Stimulated activated CD4-positive, alpha-beta T cell treated with anti-CD3 and anti-CD28 coated beads, Interleukin-4, amount 100 ng/mL, for 24 hours (primary cell): ENCODE measurements around the gene KDM3B.
"Not testable (repeated sequence)": the region's sequence is repeated elsewhere in the genome, so short reads cannot be mapped to it uniquely, and the experiment has no call there.

ENCODE experiments used
- DNase-seq: peaks from one replicate; pipeline ENCODE4 v3.0.0-alpha.2; 2020

KDM3B gene

GRCh38 chr5:138351056-138351455, 1.4 kb upstream of the KDM3B start:
- no peak for DNase-seq

GRCh38 chr5:138351517-138351916, 968 bp upstream of the KDM3B start:
- DNase-seq: no peak

GRCh38 chr5:138352722-138353559, 456 bp downstream of the KDM3B start:
- DNase-seq: peak; percentile 70

GRCh38 chr5:138353560-138354080, 1.1 kb downstream of the KDM3B start:
- peak; percentile 33 for DNase-seq

GRCh38 chr5:138354387-138354786, 1.9 kb downstream of the KDM3B start:
- no peak for DNase-seq

- peak; percentile 71 for DNase-seq
Measured at GRCh38 chr5:138354926-138355378, 2.5 kb downstream of the KDM3B start.

- no peak for DNase-seq
Measured at GRCh38 chr5:138359621-138360020, 7.1 kb downstream of the KDM3B start.

- no peak for DNase-seq
Measured at GRCh38 chr5:138360941-138361452, 8.5 kb downstream of the KDM3B start.

GRCh38 chr5:138364576-138364975, 12.1 kb downstream of the KDM3B start:
- no peak for DNase-seq

GRCh38 chr5:138366632-138367382, 14.3 kb downstream of the KDM3B start:
- no peak for DNase-seq

- DNase-seq: no peak
Measured at GRCh38 chr5:138369261-138369660, 16.8 kb downstream of the KDM3B start.

GRCh38 chr5:138369706-138370105, 17.2 kb downstream of the KDM3B start:
- no peak for DNase-seq

GRCh38 chr5:138370537-138370936, 18.1 kb downstream of the KDM3B start:
- DNase-seq: no peak

- no peak for DNase-seq
Measured at GRCh38 chr5:138371454-138371853, 19.0 kb downstream of the KDM3B start.

GRCh38 chr5:138372225-138372624, 19.7 kb downstream of the KDM3B start:
- DNase-seq: no peak

GRCh38 chr5:138372653-138373052, 20.2 kb downstream of the KDM3B start:
- no peak for DNase-seq

- DNase-seq: no peak
Measured at GRCh38 chr5:138382347-138382746, 29.9 kb downstream of the KDM3B start.

- DNase-seq: no peak
Measured at GRCh38 chr5:138385660-138386059, 33.2 kb downstream of the KDM3B start.

GRCh38 chr5:138386290-138386689, 33.8 kb downstream of the KDM3B start:
- DNase-seq: no peak

- DNase-seq: no peak
Measured at GRCh38 chr5:138389332-138389731, 36.8 kb downstream of the KDM3B start.

GRCh38 chr5:138389911-138390310, 37.4 kb downstream of the KDM3B start:
- DNase-seq: not testable (repeated sequence)

- DNase-seq: no peak
Measured at GRCh38 chr5:138391859-138392386, 39.4 kb downstream of the KDM3B start.

GRCh38 chr5:138402640-138403039, 50.2 kb downstream of the KDM3B start:
- no peak for DNase-seq
